CD8-positive, alpha-beta memory T cell (primary cell): Measurements from ENCODE around the gene XPO6. TPM values are rescaled to one million over a fixed set of nuclear protein-coding genes. Genes with fewer than 3 reads are reported as not detected.
"Not testable (repeated sequence)": the region's sequence is repeated elsewhere in the genome, so short reads cannot be mapped to it uniquely, and the experiment has no call there.

ENCODE experiments used
- CTCF ChIA-PET: fragments of 350-600 bp; sonication (Branson Sonifier 250); formaldehyde crosslinking; loops from one replicate; lab custom pipeline; 2021; ENCODE audit warnings: antibody characterized with exemption; lab: Charles Lee
- POLR2A ChIA-PET: fragments of 350-600 bp; sonication (Branson Sonifier 250); formaldehyde crosslinking; loops from one replicate; lab custom pipeline; 2021; ENCODE audit warnings: antibody characterized with exemption; lab: Charles Lee
- DNase-seq, 5 donors: peaks; one replicate each; pipeline versions ENCODE4 v3.0.0 to v3.0.0-alpha.2; 2020 to 2022; ENCODE audit warnings: mixed read lengths in 1 of 5
- H3K27ac ChIP-seq: one replicate; pipeline ENCODE4 v1.7.0; 2013; ENCODE audit warnings: low read depth, mild to moderate bottlenecking, low read length, moderate library complexity
- H3K27me3 ChIP-seq: 2 replicates; pipeline ENCODE4 v1.7.0; 2013; ENCODE audit warnings: low read length, mild to moderate bottlenecking; ENCODE audit not compliant: insufficient read depth, poor library complexity, severe bottlenecking
- H3K36me3 ChIP-seq: 2 replicates; pipeline ENCODE4 v1.7.0; 2013; ENCODE audit warnings: mild to moderate bottlenecking, low read length, moderate library complexity; ENCODE audit not compliant: insufficient read depth
- H3K4me1 ChIP-seq: 2 replicates; pipeline ENCODE4 v1.7.0; 2013; ENCODE audit warnings: mild to moderate bottlenecking, low read length, moderate library complexity; ENCODE audit not compliant: insufficient read depth
- H3K4me3 ChIP-seq: 2 replicates; pipeline ENCODE4 v1.7.0; 2013; ENCODE audit warnings: mild to moderate bottlenecking, low read length
- H3K9me3 ChIP-seq: 2 replicates; pipeline ENCODE4 v1.7.0; 2013; ENCODE audit warnings: mild to moderate bottlenecking, low read length
- H3K27ac Mint-ChIP-seq, 8 donors: one replicate each; pipeline ENCODE4 v1.8.0; 2020 to 2021; ENCODE audit warnings: mixed read lengths in 8 of 8, mild to moderate bottlenecking in 6 of 8, inconsistent platforms in 3 of 8, moderate library complexity in 3 of 8
- H3K27me3 Mint-ChIP-seq, 2 donors: one replicate each; pipeline ENCODE4 v1.8.0; 2020 to 2021; ENCODE audit warnings: mixed read lengths in 2 of 2, mild to moderate bottlenecking in 1 of 2, moderate library complexity in 1 of 2
- H3K36me3 Mint-ChIP-seq, 3 donors: one replicate each; pipeline ENCODE4 v1.8.0; 2020 to 2021; ENCODE audit warnings: mixed read lengths in 3 of 3, inconsistent platforms in 1 of 3, mild to moderate bottlenecking in 1 of 3
- H3K4me1 Mint-ChIP-seq, 3 donors: one replicate each; pipeline ENCODE4 v1.8.0; 2020 to 2021; ENCODE audit warnings: mixed read lengths in 3 of 3, inconsistent platforms in 1 of 3, mild to moderate bottlenecking in 1 of 3
- H3K4me3 Mint-ChIP-seq, 7 donors: one replicate each; pipeline ENCODE4 v1.8.0; 2020 to 2021; ENCODE audit warnings: mixed read lengths in 7 of 7, mild to moderate bottlenecking in 6 of 7, moderate library complexity in 4 of 7, inconsistent platforms in 2 of 7
- H3K9me3 Mint-ChIP-seq, 5 donors: one replicate each; pipeline ENCODE4 v1.8.0; 2020 to 2022; ENCODE audit warnings: mixed read lengths in 5 of 5, mild to moderate bottlenecking in 3 of 5, moderate library complexity in 2 of 5, inconsistent platforms in 1 of 5
- polyA plus RNA-seq: library from polyadenylated mRNA; unstranded; fragments of 300-500 nt; fragmentation: Illumina TruSeq; gene quantifications from one replicate; pipeline ENCODE4 v1.2.3, GENCODE V29; 2021
- total RNA-seq, 2 experiments: library from RNA; stranded (reverse); gene quantifications; one replicate each; pipeline ENCODE4 v1.2.3, GENCODE V29; 2021

Gene XPO6
- total and polyA plus RNA-seq, 3 experiments from 2014 or later = 96.8 to 234 (median 228) TPM

GRCh38 chr16:28254158-28254557, 42.4 kb upstream of the XPO6 start:
- no peaks in the 10 kb centered on the region for H3K4me1 Mint-ChIP-seq
- CTCF ChIA-PET = interaction anchor here (2.0 kb wide), 1 partner anchor 23 kb away, joined by 5 read pairs; no protein-coding TSS in a partner anchor

GRCh38 chr16:28250999-28251398, 39.2 kb upstream of the XPO6 start:
- POLR2A ChIA-PET = no interaction called here
- Histone ChIP-seq H3K36me3 (no peaks in the 10 kb centered on the region), H3K4me1 (no peaks in the 10 kb centered on the region), H3K27ac (no peak overlapping the region), H3K9me3 (no peaks in the 10 kb centered on the region), H3K4me3 (no peak overlapping the region), H3K27me3 (no peaks in the 10 kb centered on the region)
- Mint-ChIP-seq H3K4me3 (no peak overlapping the region), H3K27ac (no peak overlapping the region), H3K4me1 (no peaks in the 10 kb centered on the region), H3K27me3 (peaks cover 0 to 1% of the 10 kb centered on the region in 2 donors), H3K36me3 (peaks cover 0 to 9% (median 0%) of the 10 kb centered on the region in 3 donors), H3K9me3 (peaks cover 0 to 7% (median 2%) of the 10 kb centered on the region in 5 donors)
- no peak for DNase-seq
- CTCF ChIA-PET = interaction anchor here (0.8 kb wide), 1 partner anchor 26 kb away, joined by 3 read pairs; no protein-coding TSS in a partner anchor

More at GRCh38 chr16:28254158-28254557, 42.4 kb upstream of the XPO6 start:
- peaks cover 0 to 7% (median 2%) of the 10 kb centered on the region in 5 donors for H3K9me3 Mint-ChIP-seq
- no peak overlapping the region for H3K4me3 ChIP-seq
- H3K9me3 ChIP-seq = no peaks in the 10 kb centered on the region
- H3K36me3 Mint-ChIP-seq = peaks cover 0 to 9% (median 0%) of the 10 kb centered on the region in 3 donors
- H3K27ac ChIP-seq = no peak overlapping the region
- H3K27me3 Mint-ChIP-seq = peaks cover 0 to 1% of the 10 kb centered on the region in 2 donors
- no peaks in the 10 kb centered on the region for H3K27me3 ChIP-seq
- H3K27ac Mint-ChIP-seq = no peak overlapping the region
- H3K4me3 Mint-ChIP-seq = no peak overlapping the region
- H3K36me3 ChIP-seq = no peaks in the 10 kb centered on the region
- no peak for DNase-seq
- H3K4me1 ChIP-seq = peaks cover 3% of the 10 kb centered on the region
- POLR2A ChIA-PET = no interaction called here

GRCh38 chr16:28249483-28249882, 37.7 kb upstream of the XPO6 start:
- H3K27me3 ChIP-seq, CTCF ChIA-PET, H3K36me3 Mint-ChIP-seq, H3K4me1 Mint-ChIP-seq, H3K36me3 ChIP-seq, H3K4me3 ChIP-seq, H3K4me3 Mint-ChIP-seq, H3K27me3 Mint-ChIP-seq, H3K9me3 Mint-ChIP-seq, H3K27ac ChIP-seq, DNase-seq, H3K4me1 ChIP-seq, H3K27ac Mint-ChIP-seq, H3K9me3 ChIP-seq: not testable (repeated sequence)
- POLR2A ChIA-PET = interaction anchor here (0.5 kb wide), 1 partner anchor 19 kb away, joined by 3 read pairs; no protein-coding TSS in a partner anchor

DNA sequence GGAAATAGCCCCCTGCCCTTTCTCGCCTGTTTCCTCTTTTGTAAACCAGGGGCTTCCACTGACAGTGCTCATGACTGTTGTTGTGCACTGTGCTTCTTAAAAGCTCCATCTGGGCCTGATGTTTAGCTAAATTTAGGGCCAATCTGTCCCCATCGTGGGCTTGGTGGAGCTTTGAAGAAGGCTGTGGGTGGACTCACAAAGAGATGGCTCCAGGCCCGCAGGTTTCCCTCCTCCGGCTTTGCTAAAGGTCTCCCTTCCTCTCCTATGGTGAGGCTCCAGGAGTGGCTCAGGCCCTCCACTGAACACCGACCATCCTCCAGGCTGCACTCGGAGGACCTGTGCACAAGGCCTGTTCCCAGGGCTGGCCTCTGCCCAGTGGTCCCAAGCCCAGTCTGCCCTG, 30.2 kb upstream of the XPO6 start:
- Mint-ChIP-seq H3K4me3 (no peak overlapping the region), H3K27me3 (peaks cover 0 to 6% of the 10 kb centered on the region in 2 donors), H3K36me3 (no peaks in the 10 kb centered on the region), H3K27ac (peak overlapping the region in 1 of 8 donors; percentile 38), H3K4me1 (no peaks in the 10 kb centered on the region), H3K9me3 (peaks cover 0 to 3% (median 0%) of the 10 kb centered on the region in 5 donors)
- no peak overlapping the region for H3K27ac ChIP-seq
- H3K36me3 ChIP-seq = no peaks in the 10 kb centered on the region
- DNase-seq = no peak
- CTCF ChIA-PET = interaction anchor here (1.2 to 1.3 kb wide), 2 partner anchors 10 to 75 kb away, joined by 3 to 5 read pairs; no protein-coding TSS in a partner anchor
- no peaks in the 10 kb centered on the region for H3K27me3 ChIP-seq
- no peaks in the 10 kb centered on the region for H3K4me1 ChIP-seq
- POLR2A ChIA-PET = no interaction called here
- H3K4me3 ChIP-seq = no peak overlapping the region
- no peaks in the 10 kb centered on the region for H3K9me3 ChIP-seq

DNA sequence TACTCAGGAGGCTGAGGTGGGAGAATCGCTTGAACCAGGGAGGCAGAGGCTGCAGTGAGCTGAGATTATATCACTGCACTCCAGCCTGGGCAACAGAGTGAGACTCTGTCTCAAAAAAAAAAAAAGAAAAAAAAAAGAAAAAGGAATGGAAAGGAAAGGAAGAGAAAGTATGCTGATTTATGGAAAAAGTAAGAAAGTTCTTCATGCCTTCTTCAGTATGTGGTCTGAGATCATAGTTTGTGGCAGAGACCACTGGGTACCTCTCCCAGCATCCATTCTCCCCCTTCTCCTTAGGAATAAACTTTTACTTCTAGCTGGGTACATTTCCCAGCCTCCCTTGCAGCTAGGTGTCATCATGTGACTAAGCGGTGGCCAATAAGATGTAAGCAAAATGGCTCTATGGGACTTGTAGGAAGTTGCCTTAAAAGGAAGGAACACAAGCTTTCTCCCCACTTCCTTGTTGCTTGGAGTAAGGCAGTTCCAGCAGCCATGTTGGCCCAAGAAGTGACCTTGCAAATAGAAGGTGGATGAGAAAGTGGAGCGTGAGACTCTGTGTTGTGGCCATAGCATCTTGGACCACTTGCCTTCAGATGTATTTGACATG, 26.1 kb upstream of the XPO6 start:
- H3K9me3 ChIP-seq = no peaks in the 10 kb centered on the region
- Mint-ChIP-seq H3K4me3 (no peak overlapping the region), H3K27me3 (peaks cover 4 to 9% of the 10 kb centered on the region in 2 donors), H3K9me3 (peaks cover 0 to 3% (median 0%) of the 10 kb centered on the region in 5 donors), H3K36me3 (no peaks in the 10 kb centered on the region), H3K4me1 (no peaks in the 10 kb centered on the region), H3K27ac (peak overlapping the region in 1 of 8 donors; percentile 77)
- H3K27ac ChIP-seq = no peak overlapping the region
- H3K36me3 ChIP-seq = no peaks in the 10 kb centered on the region
- no peak overlapping the region for H3K4me3 ChIP-seq
- H3K27me3 ChIP-seq = no peaks in the 10 kb centered on the region
- POLR2A ChIA-PET = no interaction called here
- DNase-seq = no peak
- H3K4me1 ChIP-seq = no peaks in the 10 kb centered on the region
- CTCF ChIA-PET = interaction anchor here (1.6 kb wide), 1 partner anchor 19 kb away, joined by 6 read pairs; no protein-coding TSS in a partner anchor

- ChIA-PET CTCF (interaction anchor here (1.0 to 1.2 kb wide), 2 partner anchors 9 to 13 kb away, joined by 3 read pairs; no protein-coding TSS in a partner anchor), POLR2A (no interaction called here)
- H3K4me3 Mint-ChIP-seq = no peak overlapping the region
- no peaks in the 10 kb centered on the region for H3K36me3 Mint-ChIP-seq
- no peak overlapping the region for H3K27ac Mint-ChIP-seq
- H3K27ac ChIP-seq = no peak overlapping the region
- no peak for DNase-seq
- no peaks in the 10 kb centered on the region for H3K9me3 Mint-ChIP-seq
- H3K27me3 Mint-ChIP-seq = peaks cover 2 to 4% of the 10 kb centered on the region in 2 donors
- H3K27me3 ChIP-seq = no peaks in the 10 kb centered on the region
- no peaks in the 10 kb centered on the region for H3K9me3 ChIP-seq
- no peak overlapping the region for H3K4me3 ChIP-seq
- no peaks in the 10 kb centered on the region for H3K36me3 ChIP-seq
- H3K4me1 Mint-ChIP-seq = no peaks in the 10 kb centered on the region
- no peaks in the 10 kb centered on the region for H3K4me1 ChIP-seq
Measured at GRCh38 chr16:28231763-28232162, 20.0 kb upstream of the XPO6 start.

DNA sequence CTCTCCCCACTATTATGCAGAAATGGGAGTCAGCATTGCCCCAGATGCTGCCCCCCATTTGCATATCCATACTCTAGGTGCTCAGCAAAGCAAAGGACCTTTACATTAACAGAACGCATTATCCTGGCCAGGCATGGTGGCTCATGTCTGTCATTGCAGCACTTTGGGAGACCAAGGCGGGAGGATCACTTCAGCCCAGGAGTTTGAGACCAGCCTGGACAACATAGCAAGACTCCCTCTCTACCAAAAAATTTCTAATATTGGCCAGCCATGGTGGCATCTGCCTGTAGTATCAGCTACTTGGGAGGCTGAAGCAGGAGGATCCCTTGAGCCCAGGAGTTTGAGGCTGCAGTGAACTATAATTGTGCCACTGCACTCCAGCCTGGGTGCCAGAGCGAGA, 12.1 kb upstream of the XPO6 start:
- H3K4me3 Mint-ChIP-seq, H3K9me3 ChIP-seq, H3K36me3 Mint-ChIP-seq, H3K9me3 Mint-ChIP-seq, H3K27ac Mint-ChIP-seq, H3K36me3 ChIP-seq, DNase-seq, H3K4me3 ChIP-seq, POLR2A ChIA-PET, H3K4me1 ChIP-seq, H3K4me1 Mint-ChIP-seq, H3K27ac ChIP-seq, H3K27me3 Mint-ChIP-seq, H3K27me3 ChIP-seq: not testable (repeated sequence)
- CTCF ChIA-PET = interaction anchor here (0.7 kb wide), 1 partner anchor 369 kb away, joined by 3 read pairs; no protein-coding TSS in a partner anchor

GRCh38 chr16:28219777-28220176, 8.0 kb upstream of the XPO6 start:
- not testable (repeated sequence) for H3K9me3 ChIP-seq, H3K27ac ChIP-seq, H3K36me3 Mint-ChIP-seq, H3K4me3 ChIP-seq, H3K27ac Mint-ChIP-seq, H3K36me3 ChIP-seq, H3K9me3 Mint-ChIP-seq, H3K27me3 Mint-ChIP-seq, H3K27me3 ChIP-seq, H3K4me1 Mint-ChIP-seq, H3K4me1 ChIP-seq, H3K4me3 Mint-ChIP-seq, DNase-seq
- POLR2A ChIA-PET = interaction anchor here (0.6 to 0.8 kb wide), 2 partner anchors 89 to 251 kb away, joined by 3 to 4 read pairs; no protein-coding TSS in a partner anchor
- CTCF ChIA-PET = interaction anchor here (0.7 to 11.5 kb wide), 3 partner anchors 26 to 239 kb away, joined by 3 to 200 read pairs (median 16); no protein-coding TSS in a partner anchor
